Endodermal cell (in vitro differentiated cells): ENCODE data around the gene CDCP2. TPM values are rescaled to one million over a fixed set of nuclear protein-coding genes. Genes with fewer than 3 reads are reported as not detected.
A peak's percentile ranks its signal among the peaks of the same experiment; 100 is the strongest.

Experiments used
- DNase-seq: peaks from one replicate; pipeline ENCODE4 v3.0.0-alpha.2; 2017
- H3K27ac ChIP-seq: 2 replicates; pipeline ENCODE4 v1.5.1; 2013; ENCODE audit warnings: mild to moderate bottlenecking, low read depth, low read length, moderate library complexity
- H3K27me3 ChIP-seq: 2 replicates; pipeline ENCODE4 v1.6.1; 2013; ENCODE audit warnings: mild to moderate bottlenecking, low read length, moderate library complexity; ENCODE audit not compliant: insufficient read depth, control insufficient read depth, poor library complexity, severe bottlenecking
- H3K36me3 ChIP-seq: 2 replicates; pipeline ENCODE4 v1.7.0; 2013; ENCODE audit warnings: mild to moderate bottlenecking, low read length, moderate library complexity; ENCODE audit not compliant: control insufficient read depth, insufficient read depth
- H3K4me1 ChIP-seq: one replicate; pipeline ENCODE4 v1.7.0; 2013; ENCODE audit warnings: low read length; ENCODE audit not compliant: control insufficient read depth, insufficient read depth
- H3K4me3 ChIP-seq: 2 replicates; pipeline ENCODE4 v1.5.1; 2013; ENCODE audit warnings: mild to moderate bottlenecking, low read length, moderate library complexity
- H3K9ac ChIP-seq: 2 replicates; pipeline ENCODE4 v1.6.1; 2013; ENCODE audit warnings: mild to moderate bottlenecking, low read length, moderate library complexity; ENCODE audit not compliant: poor library complexity, severe bottlenecking; ENCODE audit errors: extremely low read depth
- H3K9me3 ChIP-seq: 2 replicates; pipeline ENCODE4 v1.6.1; 2013; ENCODE audit warnings: mild to moderate bottlenecking, low read length, moderate library complexity; ENCODE audit not compliant: control insufficient read depth
- H3K27ac Mint-ChIP-seq: 2 replicates; pipeline ENCODE4 v1.8.0; 2020; ENCODE audit warnings: mixed read lengths
- H3K27me3 Mint-ChIP-seq: 2 replicates; pipeline ENCODE4 v1.8.0; 2021; ENCODE audit warnings: mild to moderate bottlenecking, mixed read lengths; ENCODE audit not compliant: insufficient read depth
- H3K36me3 Mint-ChIP-seq: 2 replicates; pipeline ENCODE4 v1.8.0; 2020; ENCODE audit warnings: low read depth, mixed read lengths
- H3K4me1 Mint-ChIP-seq: 2 replicates; pipeline ENCODE4 v1.8.0; 2020; ENCODE audit warnings: mixed read lengths
- H3K4me3 Mint-ChIP-seq: 2 replicates; pipeline ENCODE4 v1.8.0; 2020; ENCODE audit warnings: mild to moderate bottlenecking, moderate library complexity, mixed read lengths
- H3K9me3 Mint-ChIP-seq: 2 replicates; pipeline ENCODE4 v1.8.0; 2020; ENCODE audit warnings: mild to moderate bottlenecking, mixed read lengths
- CTCF ChIP-seq: fragments of 200-600 bp; sonication (generic); conservative IDR thresholded peaks from 2 replicates; pipeline ENCODE4 v1.5.0; 2021; ENCODE audit warnings: antibody characterized with exemption, mild to moderate bottlenecking
- WGBS, 2 experiments: methylation state at CpG; one replicate each; pipeline versions ENCODE4 v1.1.5 to v1.1.7; 2013; ENCODE audit warnings: missing lambda C conversion rate in 2 of 2, mixed read lengths in 1 of 2; ENCODE audit not compliant: insufficient coverage in 1 of 2, insufficient read length in 1 of 2; 5-methylcytosine and 5-hydroxymethylcytosine counted together
- long read RNA-seq, 4 experiments: library from polyadenylated mRNA in 2 of 4; library from RNA in 1 of 4; library from capped mRNA in 1 of 4; stranded (forward) in 3 of 4; unstranded in 1 of 4; transcript quantifications; one replicate each; pipeline ENCODE4 v2.0.0, GENCODE V29; 2020 to 2021; ENCODE audit warnings: inconsistent platforms in 1 of 4
- polyA plus RNA-seq, 2 experiments: library from polyadenylated mRNA; stranded (reverse); fragments of 50-300 nt; gene quantifications; one replicate each; pipeline ENCODE4 v1.2.3, GENCODE V29; 2013
- total RNA-seq, 2 donors: library from RNA; stranded (reverse); fragmentation: NEBNext Ultra II Directional in 1 of 2; extraction: Animal tissue kit (Norgen Biotek cat#: 25700) in 1 of 2; gene quantifications; 2 replicates in 1 of 2; 3 replicates in 1 of 2; pipeline ENCODE4 v1.2.1, GENCODE V29; 2021

The CDCP2 gene
- not detected for total RNA-seq
- polyA plus RNA-seq (2013, experiment 1 of 2): not detected
- not detected for polyA plus RNA-seq (2013, experiment 2 of 2)
- long read RNA-seq, experiment 1: 0 reads
- long read RNA-seq, experiment 2: 0 reads
- long read RNA-seq, experiment 3: 0 reads
- long read RNA-seq, experiment 4: 0 reads

GRCh38 chr1:54152696-54153095, at the start of gene CDCP2:
Gene CDCP2 (minus strand): TSS chr1:54153000. CDS start chr1:54152922, 78 bp downstream.
- Mint-ChIP-seq H3K27me3 (peaks cover 2% of the 10 kb centered on the region), H3K9me3 (no peaks in the 10 kb centered on the region), H3K4me1 (peaks cover 13% of the 10 kb centered on the region), H3K27ac (peak within 1 kb of the TSS; percentile 39), H3K4me3 (no peak within 1 kb of the TSS), H3K36me3 (no peaks in the 10 kb centered on the region)
- Histone ChIP-seq H3K27ac (no peak within 1 kb of the TSS), H3K9me3 (no peaks in the 10 kb centered on the region), H3K4me1 (no peaks in the 10 kb centered on the region), H3K36me3 (no peaks in the 10 kb centered on the region), H3K27me3 (no peaks in the 10 kb centered on the region), H3K9ac (no peak within 1 kb of the TSS), H3K4me3 (no peak within 1 kb of the TSS)
- WGBS, 2 experiments: 95 to 98% methylated on average over 5 of the region's 5 CpGs
- TF ChIP-seq CTCF: no peak
- no peak for DNase-seq

DNA sequence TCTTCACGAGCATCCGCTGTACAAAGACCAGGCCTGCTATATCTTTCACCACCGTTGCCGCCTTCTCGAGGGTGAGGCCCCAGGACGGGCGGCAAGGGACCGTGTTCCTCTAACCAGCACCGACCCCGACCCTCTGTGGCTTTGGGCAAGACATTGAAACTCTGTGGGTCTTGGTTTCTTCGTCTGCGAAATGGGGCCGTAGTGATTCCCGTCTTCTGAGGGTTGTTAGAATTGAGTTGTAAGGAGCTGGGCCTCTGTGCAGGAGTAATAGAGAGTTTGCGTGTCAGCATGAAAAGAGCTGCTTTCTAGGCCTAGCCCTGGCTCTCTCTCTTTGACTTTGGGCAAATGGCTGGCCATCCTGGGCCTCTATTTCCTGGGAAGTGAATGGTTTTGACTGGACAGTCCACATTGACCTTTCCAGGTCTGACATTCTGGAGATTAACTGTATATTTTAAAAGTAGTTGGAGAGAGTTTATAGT, 47.8 kb upstream of the CDCP2 start:
- Mint-ChIP-seq H3K4me1 (peaks cover 18% of the 10 kb centered on the region), H3K9me3 (no peaks in the 10 kb centered on the region), H3K36me3 (peaks cover 15% of the 10 kb centered on the region), H3K4me3 (peak overlapping the region; percentile 93), H3K27ac (peak overlapping the region; percentile 91), H3K27me3 (no peaks in the 10 kb centered on the region)
- WGBS, 2 experiments: 2 to 20% methylated on average over 2 to 15 of the region's 15 CpGs
- Histone ChIP-seq H3K9ac (peak overlapping the region; percentile 65), H3K36me3 (peaks cover 25% of the 10 kb centered on the region), H3K4me1 (peaks cover 3% of the 10 kb centered on the region), H3K27me3 (no peaks in the 10 kb centered on the region), H3K4me3 (peak overlapping the region; percentile 86), H3K9me3 (no peaks in the 10 kb centered on the region), H3K27ac (no peak overlapping the region)
- no peak for TF ChIP-seq CTCF
- DNase-seq: no peak

GRCh38 chr1:54199765-54200518, 47.1 kb upstream of the CDCP2 start, which contains the start of the genes CYB5RL and MRPL37:
Gene CYB5RL (minus strand): TSS chr1:54200030. CDS start chr1:54195616, 4,414 bp downstream.
Gene MRPL37 (plus strand): TSS chr1:54200167. CDS start chr1:54200244, 77 bp downstream.
- H3K4me3 ChIP-seq: peak within 1 kb of the TSS; percentile 86
- no peak for TF ChIP-seq CTCF
- peak; percentile 99 for DNase-seq
- Mint-ChIP-seq H3K4me1 (peaks cover 18% of the 10 kb centered on the region), H3K4me3 (peak within 1 kb of the TSS; percentile 93), H3K27ac (peak within 1 kb of the TSS; percentile 91), H3K27me3 (no peaks in the 10 kb centered on the region), H3K9me3 (no peaks in the 10 kb centered on the region), H3K36me3 (peaks cover 8% of the 10 kb centered on the region)
- no peaks in the 10 kb centered on the region for H3K27me3 ChIP-seq
- whole genome bisulfite sequencing, 2 experiments: 0 to 1% methylated on average over 20 to 51 of the region's 51 CpGs
- peak within 1 kb of the TSS; percentile 65 for H3K9ac ChIP-seq
- H3K4me1 ChIP-seq: peaks cover 3% of the 10 kb centered on the region
- H3K9me3 ChIP-seq: no peaks in the 10 kb centered on the region
- H3K36me3 ChIP-seq: peaks cover 19% of the 10 kb centered on the region
- H3K27ac ChIP-seq: no peak within 1 kb of the TSS
